GM18517 (cell line): ENCODE data around the gene RFC2.
"Not testable (repeated sequence)": the region's sequence is repeated elsewhere in the genome, so short reads cannot be mapped to it uniquely, and the experiment has no call there.

Source experiments
- ATAC-seq: cut with Tn5 transposase; IDR thresholded peaks from one replicate; pipeline ENCODE4 v1.9.1; 2021; ENCODE audit warnings: mild to moderate bottlenecking, moderate library complexity; ENCODE audit not compliant: unreplicated experiment

RFC2 gene

DNA sequence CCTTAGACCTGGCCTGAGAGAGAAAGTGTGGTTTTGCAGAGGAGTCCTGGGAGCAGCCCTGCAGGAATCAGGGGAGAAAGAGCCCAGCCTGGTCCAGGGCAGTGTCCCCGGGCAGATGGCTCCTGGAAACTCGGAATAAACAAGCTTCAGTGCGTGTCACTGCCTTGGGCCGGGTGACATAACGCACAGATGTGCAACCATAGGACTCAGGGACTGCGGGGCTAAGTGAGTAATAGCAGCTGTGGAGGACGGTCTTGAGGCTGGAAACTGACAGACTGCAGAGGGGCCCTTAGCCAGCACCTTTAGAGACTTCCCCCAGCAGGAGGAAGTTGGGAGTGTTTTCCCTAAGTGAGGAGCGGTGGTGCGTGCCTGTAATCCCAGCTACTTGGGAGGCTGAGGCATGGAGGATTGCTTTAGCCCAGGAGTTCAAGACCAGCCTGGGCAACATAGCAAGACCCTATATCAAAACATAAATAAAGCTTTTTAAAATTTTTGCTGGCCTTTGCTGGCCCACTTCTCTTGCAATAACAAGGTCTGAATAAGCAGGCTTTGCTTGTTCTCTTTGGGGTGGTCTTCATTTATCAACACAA is 29.8 kb upstream of the RFC2 start:
- ATAC-seq = no peak

DNA sequence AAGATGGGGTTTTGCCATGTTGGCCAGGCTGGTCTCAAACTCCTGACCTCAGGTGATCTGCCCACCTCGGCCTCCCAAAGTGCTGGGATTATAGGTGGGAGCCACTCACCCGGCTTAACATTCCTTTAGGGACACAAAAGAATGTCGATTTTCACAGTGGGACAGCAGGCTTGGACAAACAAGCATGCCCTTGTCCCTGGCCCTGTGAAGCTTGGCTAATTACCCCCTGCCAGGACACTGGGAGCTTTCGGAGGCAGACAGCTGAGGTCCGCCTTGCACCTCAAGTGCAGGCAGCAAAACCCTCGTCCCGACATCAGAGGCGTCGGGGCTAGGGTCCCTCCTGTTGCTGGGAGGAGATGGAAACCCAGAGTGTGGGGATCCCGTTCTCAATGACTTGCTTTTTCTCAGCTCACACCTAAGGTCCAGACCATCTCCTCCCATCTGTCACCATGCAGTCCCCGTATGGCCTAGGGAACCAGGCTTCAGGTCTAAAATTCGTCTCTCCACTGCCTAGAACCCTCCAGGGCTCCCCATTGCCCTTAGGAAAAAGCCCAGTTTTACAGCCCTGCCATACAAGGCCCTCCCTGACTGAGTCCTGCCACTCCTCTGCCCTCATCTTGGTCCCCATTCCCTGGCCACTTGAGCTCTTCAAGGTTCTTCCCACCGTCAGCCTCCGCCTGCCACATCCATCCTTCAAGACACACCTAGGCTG is 28.7 kb upstream of the RFC2 start:
- no peak for ATAC-seq

DNA sequence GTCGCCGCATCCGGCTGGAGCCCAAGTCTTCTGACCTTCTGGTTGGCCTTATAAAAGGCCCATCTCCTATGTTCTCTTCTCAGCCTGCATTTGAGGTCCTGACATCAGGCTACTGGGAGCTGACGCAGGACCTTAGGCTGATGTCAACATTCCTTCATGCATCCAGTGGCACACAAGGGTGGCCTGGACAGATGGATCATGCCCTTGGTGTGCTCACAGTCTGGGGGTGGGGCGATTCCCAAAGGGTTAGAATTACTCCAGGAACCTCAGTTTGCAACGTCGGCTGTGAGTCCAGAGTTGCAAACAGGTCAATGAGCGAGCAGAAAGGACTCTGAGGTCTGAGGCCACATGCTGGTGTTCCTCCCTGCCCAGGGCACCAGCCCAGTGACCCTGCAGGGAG is 26.8 kb upstream of the RFC2 start:
- no peak for ATAC-seq

DNA sequence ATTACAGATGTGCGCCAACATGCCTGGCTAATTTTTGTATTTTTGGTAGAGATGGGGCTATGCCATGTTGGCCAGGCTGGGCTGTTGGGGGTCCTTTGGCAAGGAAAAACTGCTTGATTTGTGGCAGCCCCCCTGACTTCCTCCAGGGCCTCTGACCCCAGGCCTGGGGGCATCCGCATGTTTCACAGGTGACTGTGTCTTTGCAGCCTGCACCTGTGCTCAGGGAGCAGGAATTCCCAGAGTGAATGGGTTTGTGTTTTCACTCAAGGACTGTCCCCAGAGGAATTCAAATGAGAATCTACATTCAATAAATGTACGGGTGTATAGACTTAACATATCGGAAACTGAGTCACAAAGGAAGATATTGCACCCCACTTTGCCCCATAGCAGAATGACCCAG is 23.4 kb upstream of the RFC2 start:
- no peak for ATAC-seq

DNA sequence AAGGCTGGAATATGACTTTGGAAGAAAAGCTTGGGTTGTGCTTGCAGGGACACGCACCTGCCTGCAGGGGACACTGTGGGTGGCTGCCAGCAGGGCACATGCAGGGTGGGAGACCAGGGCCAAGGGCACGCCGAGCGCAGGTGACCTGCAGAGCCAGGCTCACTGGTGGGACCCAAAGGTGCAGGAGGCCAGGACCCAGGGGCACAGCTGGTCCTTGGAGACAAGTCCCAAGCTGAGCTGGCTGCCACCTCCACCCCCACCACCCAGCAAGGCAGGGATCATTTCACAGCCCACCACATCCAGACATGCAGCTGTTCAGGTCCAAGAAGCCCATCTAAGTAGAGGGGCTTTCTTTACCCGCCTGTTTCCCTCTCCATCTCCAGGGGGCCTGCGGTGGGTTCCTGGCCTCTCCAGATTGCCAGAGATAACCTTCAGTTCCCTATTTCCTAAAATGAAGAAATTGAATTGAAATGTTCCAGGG is 21.2 kb upstream of the RFC2 start:
- no peak for ATAC-seq

DNA sequence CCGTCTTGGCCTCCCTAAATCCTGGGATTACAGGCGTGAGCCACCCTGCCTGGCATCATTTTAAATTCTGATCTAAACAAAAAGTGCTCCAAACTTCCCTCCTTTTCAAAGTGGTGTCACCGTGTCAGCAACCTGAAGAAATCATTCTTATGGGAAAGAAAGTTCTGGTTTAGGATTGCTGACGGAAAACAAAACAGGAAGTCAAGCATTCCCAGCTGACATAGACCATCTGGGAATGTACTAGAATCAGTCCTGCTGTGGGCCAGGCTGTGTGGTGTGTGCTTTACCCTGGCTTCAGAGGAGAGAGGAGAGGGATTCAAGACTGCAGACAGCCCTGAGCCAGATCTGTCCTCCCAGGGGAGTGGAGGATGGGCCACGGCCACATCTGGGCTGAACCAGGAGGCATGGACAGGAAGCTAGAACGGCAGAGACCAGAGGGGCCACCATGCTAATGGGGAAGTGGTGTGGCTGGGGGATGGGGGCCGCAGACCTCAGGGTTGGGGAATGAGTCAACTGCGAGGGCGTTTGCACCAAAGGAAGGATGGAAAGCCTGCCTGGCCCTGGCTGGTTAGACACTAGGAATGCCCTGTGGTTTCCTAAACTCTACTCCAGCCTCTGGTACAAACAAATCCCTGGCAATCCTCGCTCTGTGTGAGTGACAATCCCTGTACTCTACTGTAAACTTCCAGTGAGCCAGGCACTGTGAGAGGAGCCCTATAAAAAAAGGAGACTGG is 18.3 kb upstream of the RFC2 start:
- peak; percentile 62 for ATAC-seq

DNA sequence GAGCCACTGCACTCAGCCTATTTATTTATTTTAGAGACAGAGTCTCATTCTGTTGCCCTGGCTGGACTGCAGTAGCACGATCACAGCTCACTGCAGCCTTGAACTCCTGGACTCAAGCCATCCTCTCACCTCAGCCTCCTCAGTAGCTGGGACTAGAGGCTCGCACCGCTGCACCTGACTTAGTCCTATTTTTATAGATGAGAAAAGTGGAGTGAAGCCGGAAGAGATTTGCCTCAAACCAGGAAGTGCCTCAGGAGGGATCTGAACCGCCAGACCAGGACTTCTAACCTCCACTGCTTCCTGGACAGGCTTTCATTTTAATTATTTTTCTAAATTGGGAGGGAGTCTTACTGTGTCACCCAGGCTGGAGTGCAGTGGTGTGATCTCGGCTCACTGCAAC is 17.5 kb upstream of the RFC2 start:
- ATAC-seq = no peak

DNA sequence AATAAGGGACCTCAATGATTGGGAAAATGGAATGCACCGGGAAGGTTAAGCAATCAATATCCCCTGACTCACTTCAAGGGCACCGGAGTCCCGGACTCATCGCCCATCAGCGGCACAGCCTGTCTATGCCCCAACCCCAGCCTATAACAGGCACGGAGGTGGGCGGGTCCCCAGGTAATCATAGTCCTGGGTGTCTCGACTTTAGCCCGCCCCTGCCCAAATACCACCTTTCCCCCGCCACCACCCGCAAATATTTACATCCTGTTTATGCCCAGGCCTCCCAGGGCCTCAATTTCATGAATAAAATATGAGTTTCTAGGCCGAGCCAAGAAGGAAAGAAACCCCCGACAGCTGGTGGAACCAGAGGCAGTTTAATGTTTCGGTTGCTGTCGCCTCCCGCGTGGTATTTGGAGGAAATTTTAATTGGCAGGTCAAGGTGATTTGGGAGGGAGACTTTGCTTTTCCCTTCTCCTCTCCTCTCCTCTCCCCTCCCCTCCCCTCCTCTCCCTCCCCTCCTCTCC is 15.6 kb upstream of the RFC2 start:
- ATAC-seq = no peak

DNA sequence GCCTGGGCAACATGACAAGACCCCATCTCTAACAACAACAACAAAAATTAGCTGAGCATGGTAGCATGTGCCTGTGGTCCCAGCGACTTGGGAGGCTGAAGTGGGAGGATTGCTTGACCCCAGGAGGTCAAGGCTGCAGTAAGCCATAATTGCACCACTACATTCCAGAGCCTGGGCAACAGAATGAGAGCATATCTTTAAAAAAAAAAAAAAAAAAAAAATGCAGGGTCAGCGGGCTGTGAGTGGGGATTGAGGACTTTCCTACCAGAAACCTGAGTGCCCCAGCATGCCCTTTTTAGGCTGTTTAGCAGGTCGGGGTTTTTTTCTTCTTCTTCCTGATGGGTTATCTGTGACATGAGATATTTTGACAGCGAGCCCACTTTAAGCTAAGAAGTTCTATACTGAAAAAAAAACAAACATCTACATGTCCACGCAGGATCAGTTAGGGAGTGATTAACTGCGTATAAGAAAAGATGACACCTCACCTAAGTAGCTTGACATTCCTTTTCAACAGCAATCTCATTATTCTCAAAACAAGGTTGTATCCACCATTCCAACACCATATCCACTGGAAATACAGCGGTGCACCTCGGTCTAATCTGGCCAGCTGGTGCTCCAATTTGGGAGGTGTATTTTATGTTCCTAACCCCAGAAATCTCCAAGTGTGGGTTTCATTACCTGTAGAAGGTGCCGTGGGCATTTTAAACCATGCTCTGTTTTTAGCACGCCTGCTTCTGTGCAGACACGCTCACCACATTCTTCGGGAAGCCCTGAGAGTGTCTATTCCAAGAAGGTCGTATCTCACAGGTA is 13.8 kb upstream of the RFC2 start:
- no peak for ATAC-seq

DNA sequence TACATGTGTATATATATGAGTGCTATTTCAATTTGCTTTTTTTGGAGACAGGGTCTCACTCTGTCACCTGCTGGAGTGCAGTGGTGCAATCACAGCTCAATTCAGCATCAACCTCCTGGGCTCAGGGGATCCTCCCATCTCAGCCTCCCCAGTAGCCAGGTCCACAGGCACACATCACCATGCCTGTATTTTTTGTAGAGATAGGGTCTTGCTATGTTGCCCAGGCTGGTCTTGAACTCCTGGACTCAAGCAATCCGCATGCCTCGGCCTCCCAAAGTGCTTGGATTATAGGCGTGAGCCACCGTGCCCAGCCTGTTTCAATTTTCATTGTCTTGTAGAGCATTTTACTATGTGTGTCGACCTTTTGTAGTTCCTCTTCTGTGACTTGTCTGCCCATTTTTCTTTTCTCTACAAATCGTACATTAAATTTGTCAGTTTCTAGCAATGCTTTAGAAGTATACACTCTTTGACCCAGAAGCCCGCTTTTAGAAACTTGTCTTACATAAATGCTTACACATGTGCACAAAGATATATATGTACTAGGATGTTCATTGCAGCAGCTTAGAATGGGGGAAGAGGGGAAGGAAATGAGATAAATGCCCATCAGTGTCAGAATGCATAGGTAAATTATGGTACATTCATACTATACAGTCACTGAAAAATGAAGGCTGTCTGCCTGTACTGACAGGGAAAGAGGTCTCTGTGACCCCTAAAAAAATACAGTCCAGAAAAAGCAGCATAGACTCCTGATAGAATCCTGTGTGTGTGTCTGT is 12.2 kb upstream of the RFC2 start:
- ATAC-seq = no peak

DNA sequence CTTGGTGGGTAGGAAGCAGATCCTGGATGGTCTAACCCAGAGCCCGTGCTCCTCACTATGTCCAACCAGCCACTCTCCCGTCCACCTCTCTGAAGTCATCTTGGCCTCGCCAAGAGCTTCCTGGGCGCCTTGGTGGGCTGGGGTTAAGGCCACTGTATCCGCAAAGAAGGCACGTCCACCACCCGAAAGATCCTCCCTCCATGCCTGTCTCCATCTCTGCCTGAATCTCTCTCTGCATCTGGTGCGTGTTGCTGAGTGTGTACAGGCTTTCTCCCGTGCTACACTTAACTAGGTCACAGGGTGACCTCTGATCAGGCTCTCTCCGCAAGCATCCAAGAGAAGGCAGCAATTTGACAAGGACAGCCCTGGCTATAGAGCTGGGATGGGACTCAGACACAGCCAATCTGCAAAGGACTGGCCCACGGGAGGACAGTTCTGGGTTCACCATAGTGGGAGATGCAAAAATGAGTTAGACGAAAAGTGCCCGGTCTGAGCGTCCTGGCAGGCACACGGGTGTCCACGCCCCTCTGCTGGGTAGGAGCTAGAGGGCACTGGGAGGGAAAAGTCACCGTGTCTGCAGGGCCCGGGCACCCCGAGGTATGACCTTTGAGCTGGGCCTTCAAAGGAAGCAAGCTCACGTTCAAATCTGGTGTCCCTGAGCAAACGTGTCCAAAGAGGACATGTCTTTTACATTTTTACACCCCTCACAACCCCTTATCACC is 9.4 kb upstream of the RFC2 start:
- no peak for ATAC-seq

DNA sequence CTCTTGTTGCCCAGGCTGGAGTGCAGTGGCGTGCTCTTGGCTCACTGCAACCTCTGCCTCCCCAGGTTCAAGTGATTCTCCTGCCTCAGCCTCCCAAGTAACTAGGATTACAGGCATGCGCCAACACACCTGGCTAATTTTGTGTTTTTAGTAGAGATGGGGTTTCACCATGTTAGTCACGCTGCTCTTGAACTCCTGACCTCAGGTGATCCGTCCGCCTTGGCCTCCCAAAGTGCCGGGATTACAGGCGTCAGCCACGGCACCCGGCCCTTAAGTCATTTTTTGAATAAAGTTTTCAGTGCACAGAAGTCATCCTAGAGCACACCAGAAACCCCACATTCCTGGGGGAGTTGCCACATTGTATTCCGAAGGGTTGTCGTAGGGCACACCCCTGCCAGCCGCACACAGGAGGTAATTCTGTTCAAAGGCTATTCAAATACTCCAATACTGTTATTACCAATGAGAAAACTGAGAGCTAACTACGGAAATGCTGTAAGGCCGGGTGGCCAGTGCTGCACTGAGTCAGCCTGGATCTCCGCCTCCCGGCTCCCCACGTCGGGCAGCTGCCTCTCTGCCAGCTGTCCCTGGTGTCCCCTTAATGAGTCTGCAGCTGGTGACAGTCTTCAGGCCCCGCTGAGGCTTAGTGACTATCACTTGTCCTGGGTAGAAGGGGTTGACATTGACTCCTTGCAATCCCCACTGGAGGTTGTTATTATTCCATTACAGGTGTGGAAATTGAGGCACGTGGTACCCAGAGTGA is 8.6 kb upstream of the RFC2 start:
- no peak for ATAC-seq

DNA sequence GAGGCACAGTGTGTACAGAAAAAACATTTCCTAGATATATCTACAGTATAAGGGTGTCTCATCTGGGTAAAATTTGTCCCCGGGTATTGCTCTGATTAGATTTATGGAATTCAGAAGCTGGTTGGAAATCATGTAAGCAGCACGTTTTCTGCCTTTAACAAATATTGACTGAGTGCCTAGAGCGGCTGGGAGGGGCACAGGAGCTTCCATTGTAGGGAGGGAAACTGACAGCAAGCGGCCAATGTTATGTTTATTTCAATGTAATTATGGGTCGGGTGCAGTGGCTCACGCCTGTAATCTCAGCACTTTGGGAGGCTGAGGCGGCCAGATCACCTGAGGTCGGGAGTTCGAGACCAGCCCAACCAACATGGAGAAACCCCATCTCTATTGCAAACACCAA is 4.4 kb upstream of the RFC2 start:
- ATAC-seq = no peak

DNA sequence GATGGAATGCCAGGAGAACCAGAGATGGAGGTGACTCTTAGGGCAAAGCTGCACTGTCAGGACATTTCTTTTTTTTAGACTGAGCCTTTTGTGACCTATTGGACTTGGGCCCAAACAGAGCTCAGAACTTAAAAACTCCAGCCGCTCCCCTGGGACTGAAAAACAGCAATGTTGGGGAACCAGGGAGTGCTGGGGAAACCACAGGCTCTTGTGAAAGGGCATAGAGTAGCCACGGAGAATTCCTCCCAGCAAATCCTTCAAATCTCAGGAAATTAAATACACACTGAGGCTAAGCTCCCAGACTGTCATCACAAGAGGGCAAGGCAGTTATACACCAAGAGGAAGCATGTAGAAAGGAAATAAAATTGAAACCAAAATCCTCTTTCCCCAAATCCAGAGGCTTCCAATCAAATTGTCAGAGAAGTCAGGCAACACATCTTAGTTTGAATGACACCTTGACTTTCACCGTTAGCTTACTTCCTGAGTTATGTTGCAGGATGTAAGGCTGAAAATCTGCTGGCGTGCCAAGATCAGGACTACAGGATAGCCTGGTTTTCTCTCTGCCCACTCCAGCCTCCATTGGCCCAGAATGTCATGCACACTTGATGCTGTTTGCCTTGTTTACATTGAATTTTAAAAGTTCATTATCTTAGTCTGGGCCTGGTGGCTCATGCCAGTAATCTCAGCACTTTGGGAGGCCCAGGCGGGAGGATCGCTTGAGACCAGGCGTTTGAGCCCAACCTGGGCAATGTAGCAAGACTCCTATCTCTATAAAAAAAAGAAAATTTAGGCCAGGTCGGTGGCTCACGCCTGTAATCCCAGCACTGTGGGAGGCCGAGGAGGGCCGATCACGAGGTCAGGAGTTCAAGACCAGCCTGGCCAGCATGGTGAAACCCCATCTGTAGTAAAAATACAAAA is 2.6 kb upstream of the RFC2 start:
- no peak for ATAC-seq

DNA sequence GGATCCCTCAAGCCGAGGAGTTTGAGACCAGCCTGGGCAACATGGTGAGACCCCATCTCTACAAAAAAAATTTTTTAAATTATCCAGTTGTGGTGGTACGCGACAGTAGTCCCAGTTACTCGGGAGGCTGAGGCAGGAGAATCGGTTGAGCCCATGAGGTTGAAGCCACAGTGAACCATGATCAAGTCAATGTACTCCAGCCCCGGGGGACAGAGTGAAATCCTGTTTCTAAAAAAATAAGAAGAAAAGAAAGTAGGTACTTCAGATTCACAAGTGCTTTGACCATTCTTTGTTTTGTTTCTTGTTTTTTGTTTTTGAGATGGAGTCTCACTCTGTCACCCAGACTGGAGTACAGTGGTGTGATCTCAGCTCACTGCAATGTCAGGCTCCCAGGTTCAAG is 1.3 kb upstream of the RFC2 start:
- not testable (repeated sequence) for ATAC-seq

DNA sequence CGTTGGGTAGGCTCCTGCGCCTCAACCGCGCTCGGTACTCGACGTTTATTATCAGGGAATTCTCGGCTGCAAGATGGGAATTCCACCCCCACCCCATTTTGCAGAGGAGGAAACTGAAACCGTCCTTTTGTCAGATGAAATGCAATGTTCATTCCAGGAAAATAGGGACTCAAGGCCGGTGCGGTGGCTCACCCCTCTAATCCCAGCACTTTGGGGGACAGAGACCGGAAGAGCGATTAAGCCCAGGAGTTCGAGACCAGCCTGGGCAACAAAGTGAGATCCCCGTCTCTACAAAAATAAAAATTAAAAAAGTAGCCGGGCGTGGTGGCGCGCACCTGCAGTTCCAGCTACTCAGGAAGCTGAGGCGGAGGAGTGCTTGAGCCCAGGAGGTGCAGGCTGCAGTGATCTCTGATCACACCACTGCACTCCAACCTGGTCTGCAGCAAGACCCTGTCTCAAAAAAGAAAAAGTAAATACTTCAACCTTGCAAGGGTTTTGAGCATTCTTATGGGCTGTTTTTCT is 720 bp upstream of the RFC2 start:
- ATAC-seq = no peak

DNA sequence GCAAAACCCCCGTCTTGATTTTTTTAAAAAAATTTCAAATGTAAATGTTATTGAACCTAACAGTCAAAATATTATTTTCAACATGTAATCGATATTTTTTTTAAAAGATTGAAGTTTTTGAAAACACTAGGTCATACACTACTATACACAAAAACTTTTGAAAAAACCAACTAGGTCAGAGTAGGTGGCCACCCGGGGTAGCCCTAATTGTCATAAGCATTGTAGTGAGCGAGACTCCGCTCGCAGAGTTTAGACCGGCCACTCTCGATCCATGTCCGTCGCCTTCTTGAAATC is 417 bp downstream of the RFC2 start:
- no peak for ATAC-seq

DNA sequence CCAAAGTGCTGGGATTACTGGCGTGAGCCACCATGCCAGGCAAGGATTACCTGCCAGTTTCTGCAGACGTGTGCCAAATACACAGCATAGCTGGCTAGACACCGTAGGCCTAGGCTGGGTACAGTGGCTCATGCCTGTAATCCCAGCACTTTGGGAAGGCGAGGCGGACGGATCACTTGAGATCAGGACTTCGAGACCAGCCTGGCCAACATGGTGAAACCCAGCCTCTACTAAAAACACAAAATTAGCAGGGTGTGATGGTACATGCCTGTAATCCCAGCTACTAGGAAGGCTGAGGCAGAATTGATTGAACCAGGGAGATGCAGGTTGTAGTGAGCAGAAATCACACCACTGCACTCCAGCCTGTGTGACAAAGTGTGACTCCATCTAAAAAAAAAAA is 868 bp downstream of the RFC2 start:
- no peak for ATAC-seq
